KMS-11 (cell line): ENCODE results near the gene NCKAP5.
"Not testable (repeated sequence)": the region's sequence is repeated elsewhere in the genome, so short reads cannot be mapped to it uniquely, and the experiment has no call there.

Source experiments
- H2AFZ ChIP-seq: fragments of 200-600 bp; sonication (generic); 2 replicates; pipeline ENCODE4 v1.6.1; 2016; ENCODE audit warnings: antibody characterized with exemption, mixed run types, low read depth
- H3K27ac ChIP-seq: fragments of 200-600 bp; sonication (generic); 2 replicates; pipeline ENCODE4 v1.6.1; 2016; ENCODE audit warnings: mild to moderate bottlenecking, mixed run types
- H3K27me3 ChIP-seq: fragments of 200-600 bp; sonication (generic); 2 replicates; pipeline ENCODE4 v1.6.1; 2017; ENCODE audit warnings: mild to moderate bottlenecking, low read depth, mixed run types, moderate library complexity; ENCODE audit not compliant: insufficient read depth
- H3K36me3 ChIP-seq: fragments of 200-600 bp; sonication (generic); 2 replicates; pipeline ENCODE4 v1.6.1; 2017; ENCODE audit warnings: mild to moderate bottlenecking, mixed run types; ENCODE audit not compliant: insufficient read depth
- H3K4me1 ChIP-seq: fragments of 200-600 bp; sonication (generic); 2 replicates; pipeline ENCODE4 v1.6.1; 2016; ENCODE audit warnings: mild to moderate bottlenecking, low read depth, mixed run types; ENCODE audit not compliant: poor library complexity, severe bottlenecking
- H3K4me2 ChIP-seq: fragments of 200-600 bp; sonication (generic); 2 replicates; pipeline ENCODE4 v1.7.0; 2016; ENCODE audit warnings: mild to moderate bottlenecking, mixed run types
- H3K4me3 ChIP-seq: fragments of 200-600 bp; sonication (generic); IDR thresholded peaks from 2 replicates; pipeline ENCODE4 v1.6.1; 2017; ENCODE audit warnings: low read depth, low read length, mixed read lengths; ENCODE audit not compliant: insufficient read depth
- H3K79me2 ChIP-seq: fragments of 200-600 bp; sonication (generic); 2 replicates; pipeline ENCODE4 v1.6.1; 2016; ENCODE audit warnings: low read depth, mixed run types; ENCODE audit not compliant: insufficient read depth
- H3K9ac ChIP-seq: fragments of 200-600 bp; sonication (generic); 2 replicates; pipeline ENCODE4 v1.6.1; 2016; ENCODE audit warnings: mild to moderate bottlenecking, mixed run types
- H4K20me1 ChIP-seq: fragments of 200-600 bp; sonication (generic); 2 replicates; pipeline ENCODE4 v1.6.1; 2016; ENCODE audit warnings: mild to moderate bottlenecking, mixed run types; ENCODE audit not compliant: insufficient read depth
- CTCF ChIP-seq: fragments of 200-600 bp; sonication (generic); conservative IDR thresholded peaks from 2 replicates; pipeline ENCODE4 v1.6.1; 2017; ENCODE audit warnings: low read depth, mild to moderate bottlenecking, antibody characterized with exemption, low read length, moderate library complexity, mixed read lengths

The NCKAP5 gene

GRCh38 chr2:133525090-133525489 lies 43.2 kb downstream of the NCKAP5 start:
- Histone ChIP-seq H4K20me1 (no peaks in the 10 kb centered on the region), H3K27me3 (no peaks in the 10 kb centered on the region), H3K4me2 (no peak overlapping the region), H3K79me2 (no peaks in the 10 kb centered on the region), H3K27ac (no peak overlapping the region), H3K36me3 (no peaks in the 10 kb centered on the region), H2AFZ (no peak overlapping the region), H3K4me3 (no peak overlapping the region), H3K4me1 (no peaks in the 10 kb centered on the region), H3K9ac (no peak overlapping the region)
- no peak for TF ChIP-seq CTCF

GRCh38 chr2:133523406-133523805 lies 44.9 kb downstream of the NCKAP5 start:
- H4K20me1 ChIP-seq, result no peaks in the 10 kb centered on the region
- no peak overlapping the region for H3K9ac ChIP-seq
- H3K36me3 ChIP-seq, result no peaks in the 10 kb centered on the region
- H3K27me3 ChIP-seq, result no peaks in the 10 kb centered on the region
- H3K79me2 ChIP-seq, result no peaks in the 10 kb centered on the region
- TF ChIP-seq CTCF, result no peak
- H3K4me3 ChIP-seq, result no peak overlapping the region
- no peaks in the 10 kb centered on the region for H3K4me1 ChIP-seq
- H3K4me2 ChIP-seq, result no peak overlapping the region
- no peak overlapping the region for H2AFZ ChIP-seq
- no peak overlapping the region for H3K27ac ChIP-seq

GRCh38 chr2:133522204-133522603 lies 46.1 kb downstream of the NCKAP5 start:
- Histone ChIP-seq H3K4me2 (no peak overlapping the region), H3K9ac (no peak overlapping the region), H3K27ac (no peak overlapping the region), H3K79me2 (no peaks in the 10 kb centered on the region), H4K20me1 (no peaks in the 10 kb centered on the region), H3K4me1 (no peaks in the 10 kb centered on the region), H2AFZ (no peak overlapping the region), H3K4me3 (no peak overlapping the region), H3K27me3 (no peaks in the 10 kb centered on the region), H3K36me3 (no peaks in the 10 kb centered on the region)
- TF ChIP-seq CTCF, result no peak

GRCh38 chr2:133521146-133521745 lies 47.0 kb downstream of the NCKAP5 start:
- H3K27ac ChIP-seq, result no peak overlapping the region
- no peak overlapping the region for H3K9ac ChIP-seq
- H3K4me3 ChIP-seq, result no peak overlapping the region
- H3K4me2 ChIP-seq, result no peak overlapping the region
- no peaks in the 10 kb centered on the region for H3K27me3 ChIP-seq
- H4K20me1 ChIP-seq, result no peaks in the 10 kb centered on the region
- H3K4me1 ChIP-seq, result no peaks in the 10 kb centered on the region
- H3K79me2 ChIP-seq, result no peaks in the 10 kb centered on the region
- TF ChIP-seq CTCF, result no peak
- no peaks in the 10 kb centered on the region for H3K36me3 ChIP-seq
- no peak overlapping the region for H2AFZ ChIP-seq

GRCh38 chr2:133519677-133520076 lies 48.6 kb downstream of the NCKAP5 start:
- not testable (repeated sequence) for H3K9ac ChIP-seq, H3K79me2 ChIP-seq, H3K4me2 ChIP-seq, H4K20me1 ChIP-seq, H3K4me1 ChIP-seq, H3K27ac ChIP-seq, H2AFZ ChIP-seq, H3K27me3 ChIP-seq, H3K36me3 ChIP-seq, H3K4me3 ChIP-seq
